HUDEP-2 (cell line): ENCODE measurements around the gene NBR1.
"Not testable (repeated sequence)": the region's sequence is repeated elsewhere in the genome, so short reads cannot be mapped to it uniquely, and the experiment has no call there.

Source experiments
- DNase-seq, 76 experiments: peaks; one replicate each; lab custom pipeline; 2025; ENCODE audit not compliant: unreplicated experiment in 76 of 76; lab: John Stamatoyannopoulos, UW

Gene NBR1

GRCh38 chr17:43151880-43152456 is 19.0 kb upstream of the NBR1 start:
- no peak for DNase-seq

- DNase-seq, result peak in 1 of 76 experiments; percentile 4
These were observed 17.7 kb upstream of the NBR1 start for GRCh38 chr17:43153197-43153835.

- no peak for DNase-seq
These were observed 15.3 kb upstream of the NBR1 start for GRCh38 chr17:43155666-43156065.

- DNase-seq, result not testable (repeated sequence)
These were observed 11.8 kb upstream of the NBR1 start for GRCh38 chr17:43159232-43159631.

- not testable (repeated sequence) for DNase-seq
These were observed 11.1 kb upstream of the NBR1 start for GRCh38 chr17:43159957-43160356.

- DNase-seq, result not testable (repeated sequence)
These were observed 5.0 kb upstream of the NBR1 start for GRCh38 chr17:43165971-43166370.

GRCh38 chr17:43169561-43170139 is 1.4 kb upstream of the NBR1 start:
- peak in 10 of 76 experiments; percentile 4 to 38 (median 16) for DNase-seq

GRCh38 chr17:43170140-43170765 is 761 bp upstream of the NBR1 start:
- DNase-seq, result peak in 74 of 76 experiments; percentile 42 to 93 (median 82)

- DNase-seq, result peak in 27 of 76 experiments; percentile 3 to 63 (median 19)
These were observed 823 bp downstream of the NBR1 start for GRCh38 chr17:43171586-43172487.

GRCh38 chr17:43175213-43176118 is 4.5 kb downstream of the NBR1 start:
- no peak for DNase-seq

- DNase-seq, result no peak
These were observed 5.1 kb downstream of the NBR1 start for GRCh38 chr17:43176119-43176570.

- DNase-seq, result no peak
These were observed 12.9 kb downstream of the NBR1 start for GRCh38 chr17:43183921-43184320.

- not testable (repeated sequence) for DNase-seq
These were observed 15.6 kb downstream of the NBR1 start for GRCh38 chr17:43186656-43187055.

GRCh38 chr17:43193251-43193650 is 22.2 kb downstream of the NBR1 start:
- no peak for DNase-seq

- no peak for DNase-seq
These were observed 28.6 kb downstream of the NBR1 start for GRCh38 chr17:43199633-43200032.

GRCh38 chr17:43200127-43200526 is 29.1 kb downstream of the NBR1 start:
- no peak for DNase-seq

GRCh38 chr17:43203013-43203412 is 32.0 kb downstream of the NBR1 start:
- DNase-seq, result not testable (repeated sequence)

- no peak for DNase-seq
These were observed 39.6 kb downstream of the NBR1 start for GRCh38 chr17:43210576-43210975.

- peak in 1 of 76 experiments; percentile 19 for DNase-seq
These were observed 40.1 kb downstream of the NBR1 start for GRCh38 chr17:43211123-43211479.
